ENCODE data around the gene ARHGAP15.

- TF ChIP-seq FOSL1 (IDR thresholded peaks at IDR 0.05; ENCODE audit: low read depth) (no peak), EZH2 (IDR thresholded peaks at IDR 0.05) (no peak), ZNF274 (IDR thresholded peaks at IDR 0.05; ENCODE audit: low read depth, low read length) (no peak), CTCF (IDR thresholded peaks at IDR 0.05 in 2 of 3, conservative IDR thresholded peaks at IDR 0.05 in 1 of 3; ENCODE audit: borderline replicate concordance in 1 of 3, insufficient read depth in 1 of 3, low read depth in 2 of 3, low read length in 2 of 3) (no peak), ZFX (IDR thresholded peaks at IDR 0.05) (no peak), YY1 (IDR thresholded peaks at IDR 0.05; ENCODE audit: extremely low read depth, insufficient replicate concordance, low read depth, low read length) (no peak), ATF3 (IDR thresholded peaks at IDR 0.05) (no peak)
Observed at GRCh38 chr2:143289025-143289424, 159.8 kb downstream of the ARHGAP15 start.
